ENCODE measurements around the gene P3H4. TPM values are rescaled to one million over a fixed set of nuclear protein-coding genes. Genes with fewer than 3 reads are reported as not detected.

P3H4 gene
- total and polyA plus RNA-seq, 11 donors: 2.2 to 10.1 (median 5.3) TPM

DNA sequence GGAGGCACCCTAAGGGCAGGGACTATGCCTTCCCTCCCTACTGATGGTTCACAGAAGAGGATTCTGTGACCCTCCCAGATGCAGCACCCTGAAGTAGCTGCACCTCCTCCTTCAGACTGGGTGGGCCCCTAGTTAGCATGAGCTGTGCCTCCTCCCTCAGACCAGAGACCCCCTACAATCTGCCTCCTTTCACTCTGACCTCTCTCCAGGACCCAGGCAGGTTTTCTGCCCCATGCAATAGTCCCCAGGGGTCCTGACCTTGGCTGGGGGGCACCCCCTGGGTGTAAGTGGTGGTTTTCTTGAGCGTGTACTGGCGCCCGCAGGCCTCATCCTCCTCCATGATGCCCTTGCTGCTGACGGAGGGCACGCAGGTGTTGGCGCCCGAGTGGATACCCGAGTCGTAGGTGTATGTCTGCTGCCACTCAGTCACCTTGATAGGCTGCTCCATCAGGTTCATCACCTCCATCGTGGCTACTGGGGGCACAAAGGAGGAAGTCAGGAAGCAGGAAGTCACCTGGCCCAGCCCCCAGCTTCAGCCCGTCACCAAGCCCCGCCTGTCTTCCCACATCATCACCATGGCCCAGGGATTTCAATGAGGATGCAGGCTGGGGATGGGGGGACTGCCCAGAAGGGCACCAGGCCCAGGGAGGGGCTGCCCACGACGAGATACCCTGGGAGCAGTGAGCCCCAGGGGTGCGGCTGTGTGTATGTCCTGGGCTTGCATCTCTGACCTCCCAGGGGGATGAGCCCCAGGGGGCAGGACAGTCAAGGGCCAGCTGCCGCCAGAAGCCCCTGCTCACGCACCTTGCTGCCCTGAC lies 40.2 kb downstream of the P3H4 start:
- TF ChIP-seq, protein P1, sequence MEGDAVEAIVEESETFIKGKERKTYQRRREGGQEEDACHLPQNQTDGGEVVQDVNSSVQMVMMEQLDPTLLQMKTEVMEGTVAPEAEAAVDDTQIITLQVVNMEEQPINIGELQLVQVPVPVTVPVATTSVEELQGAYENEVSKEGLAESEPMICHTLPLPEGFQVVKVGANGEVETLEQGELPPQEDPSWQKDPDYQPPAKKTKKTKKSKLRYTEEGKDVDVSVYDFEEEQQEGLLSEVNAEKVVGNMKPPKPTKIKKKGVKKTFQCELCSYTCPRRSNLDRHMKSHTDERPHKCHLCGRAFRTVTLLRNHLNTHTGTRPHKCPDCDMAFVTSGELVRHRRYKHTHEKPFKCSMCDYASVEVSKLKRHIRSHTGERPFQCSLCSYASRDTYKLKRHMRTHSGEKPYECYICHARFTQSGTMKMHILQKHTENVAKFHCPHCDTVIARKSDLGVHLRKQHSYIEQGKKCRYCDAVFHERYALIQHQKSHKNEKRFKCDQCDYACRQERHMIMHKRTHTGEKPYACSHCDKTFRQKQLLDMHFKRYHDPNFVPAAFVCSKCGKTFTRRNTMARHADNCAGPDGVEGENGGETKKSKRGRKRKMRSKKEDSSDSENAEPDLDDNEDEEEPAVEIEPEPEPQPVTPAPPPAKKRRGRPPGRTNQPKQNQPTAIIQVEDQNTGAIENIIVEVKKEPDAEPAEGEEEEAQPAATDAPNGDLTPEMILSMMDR (IDR thresholded peaks at IDR 0.05): no peak
- no peak for TF ChIP-seq POLR2A (IDR thresholded peaks at IDR 0.05)
- Histone ChIP-seq H3K27ac (peak overlapping the region in 8 of 12 donors; percentile 83 to 97 (median 96)), H3K4me3 (no peak overlapping the region), H3K9me3 (no peaks in the 10 kb centered on the region), H3K27me3 (no peaks in the 10 kb centered on the region), H3K4me1 (peaks cover 13 to 56% (median 46%) of the 10 kb centered on the region in 12 donors), H3K36me3 (peaks cover 0 to 73% (median 57%) of the 10 kb centered on the region in 9 donors)
- WGBS, 4 donors: 68 to 84% (median 83%) methylated on average over 10 to 17 of the region's 17 CpGs
- ATAC-seq: no peak
- intact Hi-C loops (cut with DNase I): loop anchor here in 4 of 10 donors (2.0 to 10.0 kb wide), 4 partner anchors 31 to 77 kb away; no protein-coding TSS in a partner anchor
- no peak for DNase-seq

DNA sequence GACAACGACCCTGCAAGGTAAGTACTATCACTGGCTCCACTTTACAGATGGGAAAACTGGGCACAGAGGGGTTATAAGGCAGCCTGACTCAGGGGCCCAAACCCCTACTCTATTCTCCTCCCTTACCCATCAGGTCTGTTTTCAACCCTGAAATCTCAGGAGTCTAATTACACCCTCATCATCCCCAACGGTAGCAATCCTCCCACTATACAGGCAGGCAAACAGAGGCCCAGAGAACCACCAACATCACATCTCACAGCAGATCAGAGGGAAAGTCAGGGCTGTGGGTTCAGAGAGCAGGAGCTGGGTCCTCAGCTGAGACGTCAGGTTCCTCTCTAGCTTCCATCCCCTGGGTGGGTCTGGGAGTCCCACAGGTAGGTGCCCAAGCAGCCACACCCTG lies 41.8 kb downstream of the P3H4 start:
- H3K4me3 ChIP-seq: no peak overlapping the region
- H3K36me3 ChIP-seq: peaks cover 0 to 82% (median 71%) of the 10 kb centered on the region in 9 donors
- peaks cover 3 to 40% (median 30%) of the 10 kb centered on the region in 12 donors for H3K4me1 ChIP-seq
- no peaks in the 10 kb centered on the region for H3K9me3 ChIP-seq
- intact Hi-C loops (cut with DNase I): loop anchor here in 4 of 10 donors (2.0 to 10.0 kb wide), 4 partner anchors 32 to 75 kb away; no protein-coding TSS in a partner anchor
- no peak for ATAC-seq
- H3K27me3 ChIP-seq: no peaks in the 10 kb centered on the region
- WGBS, 4 donors: 72 to 83% (median 79%) methylated on average over 3 of the region's 3 CpGs
- no peak for TF ChIP-seq POLR2A (IDR thresholded peaks at IDR 0.05)
- TF ChIP-seq, protein P1 (IDR thresholded peaks at IDR 0.05): no peak
- DNase-seq: no peak
- H3K27ac ChIP-seq: peak overlapping the region in 1 of 12 donors; percentile 7

DNA sequence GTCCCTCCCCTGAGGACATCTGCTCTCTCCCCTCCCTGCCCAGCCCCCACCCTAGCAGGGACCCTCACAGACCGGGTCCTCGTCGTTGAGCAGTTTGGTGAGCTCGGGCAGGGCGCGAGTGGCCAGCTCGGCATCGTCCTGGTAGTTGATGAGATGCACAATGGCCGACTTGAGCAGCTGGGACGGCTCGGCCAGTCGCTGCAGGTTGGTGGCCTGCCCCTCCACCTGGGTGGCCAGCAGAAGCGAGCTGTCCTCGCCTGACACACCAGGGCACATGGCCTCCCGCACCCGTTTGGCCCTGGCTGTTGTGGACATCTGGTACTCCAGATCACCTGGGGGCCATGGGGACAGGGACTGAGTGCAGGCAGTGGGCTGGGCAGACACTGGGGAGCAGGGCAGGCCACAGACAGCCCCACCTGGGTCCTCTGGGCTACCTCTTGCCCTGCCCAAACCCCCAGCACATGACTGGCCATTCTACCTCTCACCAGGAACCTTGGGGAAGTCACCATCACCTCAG lies 42.3 kb downstream of the P3H4 start:
- no peak for ATAC-seq
- no peaks in the 10 kb centered on the region for H3K9me3 ChIP-seq
- TF ChIP-seq POLR2A (IDR thresholded peaks at IDR 0.05): no peak
- TF ChIP-seq, protein P1 (IDR thresholded peaks at IDR 0.05): no peak
- peaks cover 0 to 84% (median 77%) of the 10 kb centered on the region in 9 donors for H3K36me3 ChIP-seq
- H3K4me1 ChIP-seq: peaks cover 3 to 34% (median 24%) of the 10 kb centered on the region in 12 donors
- H3K27ac ChIP-seq: no peak overlapping the region
- no peak overlapping the region for H3K4me3 ChIP-seq
- WGBS, 4 donors: 71 to 85% (median 81%) methylated on average over 8 to 16 of the region's 16 CpGs
- H3K27me3 ChIP-seq: no peaks in the 10 kb centered on the region
- no peak for DNase-seq
- intact Hi-C loops (cut with DNase I): loop anchor here in 2 of 10 donors (5.0 kb wide), 1 partner anchor 33 kb away; no protein-coding TSS in a partner anchor

DNA sequence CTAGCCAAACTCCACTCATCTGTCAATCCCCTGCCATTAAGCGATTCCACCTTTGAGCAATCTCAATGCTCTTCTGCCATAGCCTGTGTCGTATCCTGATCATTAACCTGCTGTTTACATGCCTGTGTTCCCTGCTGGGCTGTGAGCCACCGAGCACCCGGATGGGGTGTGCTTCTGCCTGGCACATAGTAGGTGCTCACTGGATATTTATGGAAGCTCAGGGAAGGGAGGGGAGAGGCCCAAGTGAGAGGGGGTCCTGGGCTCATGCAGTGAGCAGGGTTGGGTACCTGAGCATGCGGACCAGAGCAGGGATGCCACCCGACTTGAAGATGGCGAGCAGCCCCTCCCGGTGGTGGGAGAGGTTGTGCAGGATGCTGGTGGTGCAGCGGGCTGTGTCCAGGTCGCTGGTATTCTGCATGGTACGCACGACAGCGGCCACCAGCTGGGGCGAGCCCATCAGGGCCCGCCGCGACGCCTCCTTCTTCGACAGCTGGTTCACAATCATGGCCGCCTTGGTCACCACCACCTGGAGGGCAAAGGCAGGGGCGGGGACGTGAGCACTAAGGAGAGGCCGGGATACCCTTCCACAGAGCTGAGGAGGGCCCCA lies 43.0 kb downstream of the P3H4 start:
- ATAC-seq (no peak), DNase-seq (no peak)
- WGBS, 4 donors: 90 to 92% (median 91%) methylated on average over 20 to 23 of the region's 23 CpGs
- H3K27me3 ChIP-seq: no peaks in the 10 kb centered on the region
- no peaks in the 10 kb centered on the region for H3K9me3 ChIP-seq
- intact Hi-C loops (cut with DNase I): loop anchor here in 2 of 10 donors (5.0 kb wide), 1 partner anchor 34 kb away; no protein-coding TSS in a partner anchor
- no peak for TF ChIP-seq POLR2A (IDR thresholded peaks at IDR 0.05)
- TF ChIP-seq, protein P1 (IDR thresholded peaks at IDR 0.05): no peak
- H3K27ac ChIP-seq: no peak overlapping the region
- peaks cover 0 to 90% (median 83%) of the 10 kb centered on the region in 9 donors for H3K36me3 ChIP-seq
- peaks cover 3 to 28% (median 18%) of the 10 kb centered on the region in 12 donors for H3K4me1 ChIP-seq
- H3K4me3 ChIP-seq: no peak overlapping the region
